Endothelial cell of umbilical vein (primary cell): ENCODE data around the gene PDCD1LG2. TPM values are rescaled to one million over a fixed set of nuclear protein-coding genes. Genes with fewer than 3 reads are reported as not detected.

Experiments
- BruUV-seq: library from RNA; stranded (reverse); fragments of 400-500 nt; replicated peaks from 2 replicates; lab custom pipeline; 2021; lab: Mats Ljungman, UMichigan
- CTCF ChIA-PET: fragments of 300-600, 350-600 bp; sonication (Branson Sonifier 250); formaldehyde crosslinking; loops from one replicate; lab custom pipeline; 2021; ENCODE audit warnings: antibody characterized with exemption, inconsistent platforms; lab: Charles Lee
- POLR2A ChIA-PET: fragments of 300-600, 350-600 bp; sonication (Branson Sonifier 250); formaldehyde crosslinking; loops from one replicate; lab custom pipeline; 2021; ENCODE audit warnings: antibody characterized with exemption, inconsistent platforms; lab: Charles Lee
- DNase-seq: peaks from one replicate; pipeline ENCODE4 v3.0.0-alpha.2; 2011; ENCODE audit warnings: low read depth, low spot score
- FAIRE-seq: peaks from 2 replicates; lab custom pipeline; 2011; peaks lifted over from hg19 to GRCh38; lab: Jason Lieb, UNC
- H2AFZ ChIP-seq: 2 replicates; pipeline ENCODE4 v1.6.0; 2012; ENCODE audit warnings: low read depth, low read length, control low read depth, inconsistent platforms
- H3K27ac ChIP-seq: 2 replicates; pipeline ENCODE4 v1.5.1; 2011; ENCODE audit warnings: low read depth, mild to moderate bottlenecking, control low read depth, low read length, moderate library complexity; ENCODE audit not compliant: insufficient read depth
- H3K27me3 ChIP-seq, 2 experiments: 2 replicates each; pipeline versions ENCODE4 v1.6.0 to v1.6.1; 2011; ENCODE audit warnings: low read length in 2 of 2, mixed read lengths in 1 of 2; ENCODE audit not compliant: control insufficient read depth in 2 of 2, insufficient read depth in 2 of 2
- H3K36me3 ChIP-seq, 2 experiments: 2 replicates in 1 of 2; 3 replicates in 1 of 2; pipeline ENCODE4 v1.5.1; 2011; ENCODE audit warnings: low read length in 2 of 2, mild to moderate bottlenecking in 1 of 2, moderate library complexity in 1 of 2; ENCODE audit not compliant: control insufficient read depth in 2 of 2, insufficient read depth in 2 of 2; ENCODE audit errors: extremely low read depth in 1 of 2
- H3K4me1 ChIP-seq: 3 replicates; pipeline ENCODE4 v1.5.1; 2011; ENCODE audit warnings: mild to moderate bottlenecking, low read length; ENCODE audit not compliant: control insufficient read depth, insufficient read depth; ENCODE audit errors: extremely low read depth
- H3K4me2 ChIP-seq: 2 replicates; pipeline ENCODE4 v1.6.1; 2011; ENCODE audit warnings: low read length, control low read depth, mixed read lengths; ENCODE audit not compliant: insufficient read depth
- H3K4me3 ChIP-seq, 3 experiments: fragments of 200-600 bp in 1 of 3; sonication (generic), shearing (Covaris generic) in 1 of 3; replicated peaks in 1 of 3; 2 replicates each; pipeline ENCODE4 v1.5.1; 2011 to 2016; ENCODE audit warnings: control low read depth in 3 of 3, low read length in 3 of 3, mild to moderate bottlenecking in 2 of 3, inconsistent platforms in 1 of 3, low read depth in 1 of 3, moderate library complexity in 1 of 3; ENCODE audit not compliant: insufficient read depth in 1 of 3
- H3K79me2 ChIP-seq: 2 replicates; pipeline ENCODE4 v1.6.0; 2012; ENCODE audit warnings: low read length, inconsistent platforms; ENCODE audit not compliant: control insufficient read depth, insufficient read depth
- H3K9ac ChIP-seq: replicated peaks from 2 replicates; pipeline ENCODE3; 2011; ENCODE audit warnings: low read length, control low read depth; ENCODE audit not compliant: insufficient read depth; ENCODE audit errors: extremely low read depth
- H3K9me1 ChIP-seq: replicated peaks from 3 replicates; pipeline ENCODE4 v1.6.0; 2011; ENCODE audit warnings: mild to moderate bottlenecking, low read length; ENCODE audit not compliant: control insufficient read depth, insufficient read depth; ENCODE audit errors: extremely low read depth
- H3K9me3 ChIP-seq: replicated peaks from 2 replicates; pipeline ENCODE4 v1.5.1; 2012; ENCODE audit warnings: low read length, inconsistent platforms; ENCODE audit not compliant: control insufficient read depth, insufficient read depth
- H4K20me1 ChIP-seq: replicated peaks from 2 replicates; pipeline ENCODE3; 2011; ENCODE audit warnings: mild to moderate bottlenecking, low read length; ENCODE audit not compliant: control insufficient read depth, insufficient read depth; ENCODE audit errors: extremely low read depth
- CTCF ChIP-seq, 2 donors: IDR thresholded peaks; 1 replicate in 1 of 2; 2 replicates in 1 of 2; pipeline ENCODE4 v1.5.1; 2011; ENCODE audit warnings: low read length in 2 of 2, mild to moderate bottlenecking in 2 of 2, moderate library complexity in 2 of 2, control low read depth in 1 of 2, inconsistent platforms in 1 of 2, low read depth in 1 of 2; ENCODE audit not compliant: insufficient read depth in 1 of 2; ENCODE audit errors: extremely low read depth in 1 of 2
- EZH2 ChIP-seq: IDR thresholded peaks from 2 replicates; pipeline ENCODE4 v1.6.1; 2012; ENCODE audit warnings: borderline replicate concordance, low read depth, mild to moderate bottlenecking, moderate library complexity, low read length, inconsistent platforms; ENCODE audit not compliant: severe bottlenecking
- FOS ChIP-seq: IDR thresholded peaks from 2 replicates; pipeline ENCODE4 v1.6.1; 2011; ENCODE audit warnings: mild to moderate bottlenecking, low read length, moderate library complexity, borderline replicate concordance; ENCODE audit not compliant: insufficient read depth
- GATA2 ChIP-seq: IDR thresholded peaks from 2 replicates; pipeline ENCODE4 v1.7.0; 2011; ENCODE audit warnings: low read depth, mild to moderate bottlenecking, moderate library complexity, mixed read lengths, low read length; ENCODE audit not compliant: insufficient read length, insufficient read depth
- JUN ChIP-seq: IDR thresholded peaks from 2 replicates; pipeline ENCODE4 v1.6.1; 2011; ENCODE audit warnings: borderline replicate concordance, low read depth; ENCODE audit not compliant: insufficient read length, insufficient read depth
- MAX ChIP-seq: IDR thresholded peaks from 2 replicates; pipeline ENCODE4 v1.6.1; 2011; ENCODE audit not compliant: insufficient read depth, insufficient read length
- MYC ChIP-seq: IDR thresholded peaks from one replicate; pipeline ENCODE4 v1.6.1; 2011; ENCODE audit warnings: mild to moderate bottlenecking, low read depth, low read length
- POLR2A ChIP-seq: IDR thresholded peaks from 2 replicates; pipeline ENCODE4 v1.6.1; 2012; ENCODE audit warnings: low read depth, mild to moderate bottlenecking, control low read depth, low read length
- POLR2AphosphoS5 ChIP-seq: IDR thresholded peaks from 2 replicates; pipeline ENCODE4 v1.6.1; 2012; ENCODE audit warnings: low read depth, mild to moderate bottlenecking, control low read depth, low read length, moderate library complexity; ENCODE audit not compliant: insufficient read depth
- dilution Hi-C: fragments of 300-500 bp; cut with MboI; formaldehyde crosslinking; loops from one replicate; pipeline ENCODE4 v1.15.0; 2019; ENCODE audit warnings: low sequenced_read_pairs; ENCODE audit not compliant: extremely low pct_ligation_motif_present
- intact Hi-C: fragments of 100-400 bp; cut with micrococcal nuclease; formaldehyde crosslinking; loops from one replicate; pipeline ENCODE4 v1.10.0; 2022
- polyA plus RNA-seq, 4 experiments: library from polyadenylated mRNA; depleted of rRNA in 3 of 4; stranded (reverse) in 3 of 4; unstranded in 1 of 4; fragments of >200 nt; gene quantifications; 2 replicates each; pipeline versions ENCODE4 v1.2.1 to v1.2.3, GENCODE V29; 2011 to 2012; ENCODE audit warnings: missing spikeins in 1 of 4
- total RNA-seq: library from RNA; stranded (reverse); gene quantifications from 2 replicates; pipeline ENCODE4 v1.2.3, GENCODE V29; 2021

Gene PDCD1LG2
- total and polyA plus RNA-seq, 2 donors (not counting 3 experiments of a cell fraction or from before 2014, with no cell fraction given), result 7.9 to 9.5 TPM

- Histone ChIP-seq H3K9me3 (no peaks in the 10 kb centered on the region), H4K20me1 (no peaks in the 10 kb centered on the region), H3K4me3 (no peak overlapping the region), H3K27me3 (no peaks in the 10 kb centered on the region), H2AFZ (no peak overlapping the region), H3K4me1 (no peaks in the 10 kb centered on the region), H3K36me3 (no peaks in the 10 kb centered on the region), H3K27ac (no peak overlapping the region), H3K9ac (no peak overlapping the region), H3K4me2 (no peak overlapping the region), H3K79me2 (no peaks in the 10 kb centered on the region), H3K9me1 (no peaks in the 10 kb centered on the region)
- ChIA-PET POLR2A (no interaction called here), CTCF (interaction anchor here (0.6 kb wide), 1 partner anchor 97 kb away, joined by 3 read pairs; no protein-coding TSS in a partner anchor)
- no peak for DNase-seq
- TF ChIP-seq GATA2 (no peak), JUN (no peak), FOS (no peak), CTCF (IDR thresholded peaks at IDR 0.05; ENCODE audit: extremely low read depth in 1 of 2, insufficient read depth in 1 of 2, low read depth in 1 of 2, low read length in 2 of 2) (no peak), POLR2A (no peak), MYC (no peak), MAX (no peak), POLR2AphosphoS5 (no peak), EZH2 (no peak)
- intact Hi-C loops, result no loop called here
- dilution Hi-C loops, result no loop called here
- no peak for FAIRE-seq
- no TSS peak for BruUV-seq
Observed at GRCh38 chr9:5481322-5482040, 28.9 kb upstream of the PDCD1LG2 start.
